GM12873 (cell line): ENCODE data around the gene BNIP3.

Experiments
- CTCF ChIP-seq: IDR thresholded peaks from 2 replicates; pipeline ENCODE4 v1.5.1; 2012; ENCODE audit warnings: low read depth, mild to moderate bottlenecking, moderate library complexity, low read length, control low read depth; ENCODE audit not compliant: insufficient read depth; ENCODE audit errors: missing control alignments

Gene BNIP3

DNA sequence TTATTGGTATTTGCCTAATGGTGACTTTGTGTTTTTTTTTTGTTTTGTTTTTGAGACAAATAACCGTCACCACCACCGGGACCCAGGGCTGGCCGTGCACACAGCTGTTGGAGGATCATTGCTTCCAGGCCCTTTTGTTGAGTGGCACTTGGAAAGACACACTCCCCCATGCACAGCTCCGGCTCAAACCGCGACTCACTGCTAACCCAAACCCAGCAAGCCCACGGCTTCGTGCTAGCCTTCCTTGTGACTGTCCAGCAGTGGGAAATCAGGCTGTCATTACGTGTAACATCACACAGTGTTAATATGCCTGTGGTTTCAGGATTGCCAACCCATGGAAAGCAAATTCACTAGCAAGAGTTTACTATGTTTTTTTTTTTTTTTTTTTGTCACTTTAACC lies 17.4 kb downstream of the BNIP3 start:
- no peak for TF ChIP-seq CTCF

- no peak for TF ChIP-seq CTCF
Observed at GRCh38 chr10:131963811-131964210, 17.9 kb downstream of the BNIP3 start.

GRCh38 chr10:131963350-131963749 lies 18.4 kb downstream of the BNIP3 start:
- no peak for TF ChIP-seq CTCF

DNA sequence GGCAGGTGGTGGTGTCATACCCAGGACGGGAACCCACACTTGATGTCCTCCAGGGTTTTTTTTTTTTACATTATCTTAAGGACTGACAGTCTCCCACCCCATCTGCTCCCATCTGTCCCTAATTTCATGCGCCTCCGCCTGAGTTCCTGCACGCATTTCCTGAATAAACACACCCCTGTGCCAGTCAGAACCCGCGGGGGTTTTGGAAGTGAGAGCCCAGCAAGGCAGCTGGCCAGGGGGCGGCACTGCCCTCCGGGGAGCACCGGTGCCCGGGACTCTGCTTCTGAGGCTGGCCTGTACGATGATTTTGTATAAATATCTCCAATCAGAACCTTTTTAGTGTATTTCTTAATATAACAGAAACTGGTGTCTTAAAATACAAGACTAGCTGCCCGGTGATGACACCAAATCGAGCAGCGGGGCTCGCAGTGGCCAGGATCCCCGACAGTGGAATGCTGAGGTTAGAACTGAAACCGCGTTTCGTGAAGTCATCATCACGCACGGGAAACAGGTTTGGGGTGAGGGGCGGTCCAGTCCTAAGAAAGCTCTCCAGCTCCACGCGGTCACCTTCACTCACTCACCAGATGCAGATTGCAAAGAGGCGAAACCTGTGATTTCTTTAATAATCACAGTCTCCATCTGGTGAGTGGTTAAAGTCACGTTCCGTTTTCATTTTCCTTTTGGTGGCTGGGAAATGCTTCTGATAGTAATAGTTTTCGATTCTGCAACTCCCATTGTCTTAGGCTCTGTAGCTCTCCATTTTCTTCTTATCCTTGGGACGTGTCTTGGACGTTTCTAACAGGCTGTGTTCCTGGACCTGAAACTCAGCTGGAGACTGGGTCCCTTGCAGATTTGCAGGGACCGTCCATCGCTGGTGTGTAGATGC lies 19.7 kb downstream of the BNIP3 start:
- no peak for TF ChIP-seq CTCF

DNA sequence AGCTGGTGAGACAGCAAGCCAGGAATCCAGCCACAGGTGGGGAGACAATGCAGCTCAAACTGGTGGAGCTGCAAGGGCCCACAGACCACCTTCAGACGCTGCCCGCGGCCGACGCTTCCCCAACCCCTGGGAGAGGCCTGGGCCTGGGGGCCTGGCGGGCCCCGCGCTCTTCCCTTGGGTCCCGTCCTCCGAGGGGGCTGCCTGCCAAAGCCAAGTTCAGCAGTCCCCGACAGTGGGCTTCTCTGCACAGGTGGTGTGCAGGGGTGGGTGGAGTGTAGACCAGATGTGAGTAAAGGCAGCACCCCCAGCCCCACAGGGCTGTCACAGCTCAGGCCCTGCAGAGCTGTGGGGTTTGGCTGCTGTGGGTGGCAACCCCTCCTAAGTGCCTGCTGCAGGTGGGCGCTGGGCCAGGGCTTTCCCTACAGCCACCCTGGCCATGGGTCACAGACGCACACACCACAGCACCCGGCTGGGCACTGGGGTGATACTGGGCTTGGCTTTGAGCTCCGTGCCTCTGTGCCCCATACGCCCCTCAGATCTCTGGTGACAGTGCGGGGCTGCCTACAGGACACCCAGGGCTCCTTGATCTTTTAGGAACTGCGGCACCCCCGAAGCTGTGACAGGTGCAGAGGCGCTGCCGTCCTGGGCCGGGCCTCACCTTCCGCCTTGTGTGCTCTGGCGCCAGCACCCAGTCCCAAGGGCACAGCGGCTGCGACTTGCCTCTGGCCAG lies 20.5 kb downstream of the BNIP3 start:
- no peak for TF ChIP-seq CTCF

GRCh38 chr10:131960631-131961046 lies 21.1 kb downstream of the BNIP3 start:
- no peak for TF ChIP-seq CTCF

DNA sequence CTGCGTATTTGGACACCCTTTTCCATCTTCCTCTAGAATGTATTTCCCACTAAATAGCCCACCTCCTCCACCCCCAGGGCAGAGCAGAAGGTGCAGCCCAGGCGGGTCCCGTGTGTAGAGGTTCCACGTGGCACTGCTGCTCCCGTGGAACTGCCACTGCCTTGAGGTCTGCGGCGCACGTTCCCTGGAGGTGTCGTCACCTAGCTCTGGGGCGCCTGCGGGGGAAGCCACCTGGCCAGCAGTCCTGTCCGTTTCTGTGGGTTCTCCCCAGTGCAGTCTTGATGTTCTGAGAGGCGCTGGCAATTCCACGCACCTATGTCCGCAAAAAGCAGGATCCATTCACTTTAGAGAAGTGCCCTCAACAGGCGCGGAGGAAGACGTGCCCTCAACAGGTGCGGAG lies 21.9 kb downstream of the BNIP3 start:
- no peak for TF ChIP-seq CTCF
